ENCODE results near the gene MNX1.

Gene MNX1

DNA sequence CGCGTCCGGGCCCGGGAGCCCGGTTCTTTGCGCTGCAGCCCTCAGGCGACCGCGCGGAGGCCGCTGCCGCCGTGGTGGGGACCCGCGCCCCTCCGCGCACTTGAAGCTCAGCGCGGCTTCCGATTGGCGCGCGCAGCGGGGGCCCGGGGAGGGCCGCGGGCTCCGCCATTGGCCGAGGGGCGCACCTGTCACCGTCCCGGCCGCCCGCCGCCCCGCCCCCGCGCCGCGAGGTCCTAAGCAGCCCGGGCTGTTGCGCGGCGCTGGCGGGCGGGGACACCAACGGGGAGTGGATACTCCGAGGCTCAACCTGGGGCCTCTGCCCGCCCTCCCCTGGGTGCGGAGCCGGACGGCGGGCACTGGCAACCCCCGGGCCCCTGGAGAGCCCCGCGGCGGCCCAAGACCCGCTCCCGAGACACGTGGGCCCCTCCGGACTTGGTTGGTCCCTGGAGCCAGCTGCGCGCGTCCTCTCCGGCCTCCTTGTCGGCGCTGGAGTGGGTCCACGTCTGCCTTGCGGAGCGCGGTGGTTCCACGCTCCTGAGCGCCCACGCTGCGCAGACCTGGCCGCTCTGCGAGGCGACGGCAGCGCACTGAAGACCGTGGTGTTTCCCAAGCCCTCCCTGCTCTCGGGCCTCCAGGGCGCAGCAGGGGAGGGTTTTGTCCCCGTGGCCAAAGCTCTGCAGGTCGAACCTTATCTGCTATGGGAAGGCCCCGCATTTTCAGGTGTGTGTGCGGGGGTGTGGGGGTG lies at the start of gene MNX1:
TSS of gene MNX1 (minus strand) at position 76 of the 745 bp plus-strand sequence. CDS start 313 bp downstream, outside the sequence.
- peak; percentile 47 for DNase-seq

DNA sequence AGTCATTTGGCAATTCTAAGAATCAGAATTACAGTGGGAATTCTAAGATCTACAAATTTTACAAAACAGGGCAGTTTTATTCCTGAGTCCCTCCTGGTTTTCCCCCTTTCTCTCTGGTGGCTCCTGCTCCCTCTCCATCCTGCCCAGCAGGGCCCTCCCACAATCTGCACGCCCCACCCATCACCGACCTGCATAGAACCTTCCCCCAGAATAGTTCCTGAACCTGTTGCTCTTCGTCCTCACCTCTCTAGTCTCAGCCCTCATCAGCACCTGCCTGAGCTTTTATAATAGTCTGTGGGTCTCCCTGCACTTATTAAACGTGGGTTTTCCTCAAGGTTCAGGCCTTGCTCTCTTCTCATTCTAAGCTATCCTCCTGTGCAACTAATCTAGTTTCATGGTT lies 49.1 kb upstream of the MNX1 start:
- no peak for DNase-seq

DNA sequence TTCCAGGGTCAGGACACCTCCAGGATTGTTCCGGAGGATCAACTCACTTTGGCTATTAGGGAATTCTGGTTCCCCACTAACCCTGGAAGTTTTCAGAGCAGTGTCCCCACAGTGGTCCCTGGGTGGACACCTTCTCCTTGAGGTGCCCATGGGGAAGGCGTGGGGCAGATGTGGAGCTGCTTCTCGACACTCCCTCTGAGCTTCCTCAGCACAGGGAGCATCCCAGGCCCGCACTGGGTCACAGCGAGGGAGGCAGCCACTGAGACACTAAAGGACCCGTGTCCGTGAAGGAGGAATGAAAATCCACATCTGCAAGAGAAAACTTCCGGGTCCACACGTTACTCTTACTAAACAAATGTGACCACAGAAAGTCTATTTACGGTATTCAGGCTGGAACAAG lies 48.2 kb upstream of the MNX1 start:
- DNase-seq: no peak

DNA sequence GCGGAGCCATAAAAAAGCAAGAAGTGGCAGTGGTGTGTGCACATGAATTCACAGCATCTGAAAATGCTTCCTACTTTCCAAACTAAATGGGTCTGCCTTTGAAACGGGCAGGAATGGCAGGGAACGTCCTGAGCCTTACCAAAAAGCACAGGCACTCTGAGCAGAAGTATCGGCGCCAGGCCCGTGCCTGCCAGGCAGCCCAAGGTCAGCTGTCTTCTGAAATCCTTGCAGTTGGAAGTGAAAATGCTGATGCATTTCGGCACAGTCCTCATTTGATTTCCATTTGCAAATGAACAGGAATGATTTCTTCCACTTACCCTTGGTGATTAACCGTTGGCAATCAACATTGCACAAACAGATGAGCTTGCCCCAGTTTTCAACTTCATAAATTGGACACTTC lies 47.6 kb upstream of the MNX1 start:
- DNase-seq: no peak

DNA sequence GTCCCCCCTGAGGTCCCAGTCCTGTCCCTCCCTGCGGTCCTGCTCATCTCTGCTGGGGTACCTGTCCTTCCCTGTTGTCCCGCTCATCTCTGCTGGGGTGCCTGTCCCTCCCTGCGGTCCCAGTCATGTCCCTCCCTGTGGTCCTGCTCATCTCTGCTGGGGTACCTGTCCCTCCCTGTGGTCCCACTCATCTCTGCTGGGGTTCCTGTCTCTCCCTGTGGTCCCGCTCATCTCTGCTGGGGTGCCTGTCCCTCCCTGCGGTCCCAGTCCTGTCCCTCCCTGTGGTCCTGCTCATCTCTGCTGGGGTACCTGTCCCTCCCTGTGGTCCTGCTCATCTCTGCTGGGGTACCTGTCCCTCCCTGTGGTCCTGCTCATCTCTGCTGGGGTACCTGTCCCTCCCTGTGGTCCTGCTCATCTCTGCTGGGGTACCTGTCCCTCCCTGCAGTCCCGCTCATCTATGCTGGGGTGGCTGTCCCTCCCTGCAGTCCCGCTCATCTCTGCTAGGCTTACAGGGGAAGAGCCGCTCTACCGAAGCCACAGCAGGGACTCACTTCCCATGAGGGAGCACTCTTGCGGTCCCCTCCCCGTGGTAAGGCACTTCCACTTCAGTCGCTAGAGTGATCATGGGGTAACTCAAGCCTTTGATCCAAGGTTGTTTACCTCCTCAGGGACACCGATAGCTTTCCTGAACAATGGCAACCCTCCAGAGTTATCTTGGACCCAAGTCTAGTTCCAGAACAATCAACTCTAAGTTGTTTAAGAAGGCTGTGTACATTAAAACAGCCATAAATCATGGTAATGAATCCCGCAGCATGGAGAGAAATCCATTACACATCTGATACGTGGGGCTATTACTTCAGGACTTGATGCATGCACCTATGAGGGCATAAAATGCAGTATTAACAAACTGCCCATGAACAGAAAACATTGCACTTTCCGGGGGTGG lies 46.8 kb upstream of the MNX1 start:
- no peak for DNase-seq

DNA sequence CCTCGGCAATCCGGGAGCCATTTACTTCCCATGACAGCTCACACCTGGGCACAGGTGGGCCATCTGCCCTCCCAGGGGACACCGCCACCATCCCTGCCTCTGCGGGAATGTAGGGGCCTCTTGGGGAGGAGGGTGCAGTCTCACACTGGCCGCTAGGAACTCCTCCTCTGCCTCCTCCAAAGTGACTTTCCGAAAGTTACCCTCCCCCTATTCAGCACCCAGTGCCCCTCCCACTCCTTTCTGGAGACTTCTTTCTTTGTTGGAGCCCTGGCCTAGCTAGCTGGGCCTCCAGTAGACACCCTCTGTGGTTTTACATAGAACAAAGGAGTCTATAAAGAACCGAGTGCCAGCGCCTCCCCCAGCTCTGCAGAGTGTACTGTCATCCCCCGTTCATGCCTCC lies 45.8 kb upstream of the MNX1 start:
- no peak for DNase-seq

DNA sequence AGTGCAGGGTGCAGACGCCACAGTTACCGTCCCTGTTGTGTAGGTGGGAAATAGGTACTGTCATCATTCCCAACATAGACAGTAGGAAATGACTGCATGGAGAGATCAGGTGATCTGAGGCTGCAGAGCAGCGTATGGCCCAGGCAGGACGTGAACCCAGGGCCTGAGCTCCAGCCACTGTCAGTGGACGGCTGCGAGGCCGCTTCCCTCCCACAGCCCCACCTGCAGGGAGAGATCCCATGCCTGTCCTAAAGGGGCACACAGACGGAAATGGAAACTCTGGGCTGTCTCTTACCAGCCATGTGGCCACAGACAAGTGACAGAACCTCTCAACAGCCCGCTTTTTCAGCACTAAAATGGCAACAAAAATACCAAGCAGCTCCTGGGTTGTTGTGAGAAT lies 44.5 kb upstream of the MNX1 start:
- no peak for DNase-seq

DNA sequence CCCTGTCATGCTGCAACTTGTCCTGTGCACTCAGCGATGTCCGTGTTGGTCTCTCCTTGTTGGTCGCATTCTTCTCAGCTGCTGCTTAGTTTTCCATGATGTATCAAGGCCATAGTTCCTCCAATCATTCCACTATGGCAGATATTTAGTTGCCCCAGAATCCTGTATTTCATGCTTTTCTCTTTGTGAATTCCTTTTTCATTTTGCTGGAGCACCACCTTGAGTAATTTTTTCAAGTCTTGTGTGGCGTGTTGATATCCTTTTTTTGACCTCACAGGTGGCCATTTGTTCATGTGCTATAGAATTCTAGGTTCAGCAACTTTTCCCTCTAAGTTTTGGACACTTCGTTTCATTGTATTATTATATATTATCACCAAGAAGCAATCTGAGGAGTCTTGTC lies 42.7 kb upstream of the MNX1 start:
- DNase-seq: no peak

DNA sequence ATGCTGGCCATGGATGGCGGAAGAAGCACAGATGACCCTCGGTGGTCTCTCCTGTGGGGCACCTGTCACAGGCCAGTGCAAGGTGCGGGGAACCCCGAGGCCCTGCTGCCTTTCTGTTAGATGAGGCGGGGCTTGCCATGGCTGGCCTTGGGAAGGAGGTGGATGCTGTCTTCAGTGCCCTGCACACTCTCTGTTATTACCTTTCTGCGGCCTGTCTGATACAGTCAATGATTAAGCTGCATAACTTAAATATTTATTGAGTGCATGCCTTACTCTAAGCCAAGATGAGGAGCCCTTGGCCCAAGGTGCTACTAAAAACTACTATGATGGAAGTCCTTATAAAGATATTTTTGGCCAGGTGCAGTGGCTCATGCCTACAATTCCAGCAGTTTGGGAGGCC lies 36.7 kb upstream of the MNX1 start:
- no peak for DNase-seq

DNA sequence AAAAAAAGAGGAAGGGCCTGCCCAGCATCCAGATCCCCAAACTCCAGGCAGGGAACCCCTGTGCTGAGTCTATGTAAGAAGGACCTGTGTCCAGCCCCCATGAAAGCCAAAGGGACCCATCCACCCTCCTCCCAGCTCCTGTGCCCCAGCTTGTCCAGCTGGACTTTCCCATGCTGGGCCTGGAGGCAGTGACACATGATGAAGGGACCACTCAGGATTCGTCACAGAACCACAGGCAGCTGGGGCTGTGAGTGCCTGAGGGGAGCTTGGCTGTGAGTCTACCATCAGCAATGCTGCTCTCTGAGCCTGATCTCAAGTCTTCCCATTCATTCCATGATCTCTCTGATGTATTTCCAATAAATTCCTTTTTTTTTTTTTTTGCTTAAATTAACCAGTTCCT lies 36.2 kb upstream of the MNX1 start:
- no peak for DNase-seq

DNA sequence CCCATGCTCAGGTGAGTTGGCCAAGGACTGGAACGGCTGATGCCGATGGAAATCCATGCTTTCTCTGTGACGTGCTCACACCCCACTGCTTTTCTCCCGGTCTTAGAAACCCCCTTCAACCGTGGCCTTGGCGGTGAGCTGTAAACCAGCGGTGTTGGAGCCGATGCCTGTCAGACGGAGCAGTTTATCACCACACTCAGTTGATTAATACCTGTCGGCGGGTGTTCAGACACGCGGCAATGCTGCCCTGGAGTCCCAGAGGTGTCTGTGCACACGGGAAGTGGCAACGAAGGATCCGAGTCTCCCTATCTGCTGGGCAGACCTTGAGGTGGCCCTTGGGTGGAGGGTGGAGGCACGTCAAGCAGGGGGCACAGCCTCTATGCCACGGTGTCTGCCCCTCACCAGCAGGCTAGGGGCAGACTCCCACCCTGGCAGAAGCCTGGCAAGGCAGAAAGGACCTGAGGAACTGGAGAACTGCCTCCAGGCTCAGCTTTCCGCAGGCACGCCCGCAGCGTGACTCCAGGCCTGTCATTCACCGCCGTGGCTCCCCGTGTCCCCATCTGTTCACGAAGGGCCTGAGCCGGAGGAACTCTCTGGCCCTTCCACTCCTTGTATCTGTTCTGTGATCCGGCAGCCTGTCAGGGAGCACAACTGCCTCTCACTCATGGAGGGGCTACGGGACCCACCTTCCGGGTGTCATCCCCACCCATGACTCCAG lies 34.6 kb upstream of the MNX1 start:
- no peak for DNase-seq

DNA sequence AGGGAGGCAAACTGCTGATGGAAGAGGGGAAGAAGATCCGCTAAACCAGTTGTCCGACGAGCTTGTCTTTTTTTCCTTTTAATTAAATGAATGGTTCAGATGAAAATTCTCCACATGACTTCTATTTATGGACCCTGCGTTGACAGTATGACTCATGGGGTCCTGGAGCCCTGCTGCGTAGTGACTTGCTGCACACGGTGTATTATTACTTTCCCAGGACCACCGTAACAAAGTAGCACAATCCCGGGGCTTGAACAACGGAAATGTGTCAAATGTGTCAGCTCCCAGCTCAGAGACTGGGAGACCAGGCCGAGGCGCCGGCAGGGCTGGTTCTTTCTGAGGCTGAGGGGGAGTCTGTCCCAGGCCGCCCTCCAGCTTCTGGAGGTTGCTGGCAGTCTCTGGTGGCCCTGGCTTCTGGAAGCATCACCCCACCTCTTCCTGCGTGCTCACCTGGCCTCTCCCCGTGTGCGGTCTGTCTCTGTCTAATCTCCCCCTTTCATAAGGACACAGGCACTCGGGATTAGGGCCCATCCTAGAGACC lies 33.8 kb upstream of the MNX1 start:
- DNase-seq: no peak

DNA sequence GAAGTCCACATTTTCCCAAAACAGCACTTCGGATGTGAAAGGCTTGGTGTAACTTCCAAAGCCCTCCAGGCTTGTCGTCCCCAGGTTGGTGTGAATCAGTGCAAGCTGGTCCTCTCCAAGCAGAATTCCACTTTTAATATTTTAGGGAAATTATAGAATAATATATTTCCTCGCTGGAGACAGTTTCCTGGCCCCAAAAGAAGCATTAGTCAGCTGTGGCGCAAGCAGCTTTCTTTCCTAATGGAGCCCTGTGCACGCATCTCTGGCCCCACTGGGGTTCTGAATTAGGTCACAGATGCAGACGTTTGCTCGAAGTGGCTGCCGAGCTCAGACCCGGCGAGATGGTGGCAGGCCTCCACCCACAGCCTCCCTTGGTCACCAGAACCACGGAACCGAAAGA lies 33.3 kb upstream of the MNX1 start:
- no peak for DNase-seq

DNA sequence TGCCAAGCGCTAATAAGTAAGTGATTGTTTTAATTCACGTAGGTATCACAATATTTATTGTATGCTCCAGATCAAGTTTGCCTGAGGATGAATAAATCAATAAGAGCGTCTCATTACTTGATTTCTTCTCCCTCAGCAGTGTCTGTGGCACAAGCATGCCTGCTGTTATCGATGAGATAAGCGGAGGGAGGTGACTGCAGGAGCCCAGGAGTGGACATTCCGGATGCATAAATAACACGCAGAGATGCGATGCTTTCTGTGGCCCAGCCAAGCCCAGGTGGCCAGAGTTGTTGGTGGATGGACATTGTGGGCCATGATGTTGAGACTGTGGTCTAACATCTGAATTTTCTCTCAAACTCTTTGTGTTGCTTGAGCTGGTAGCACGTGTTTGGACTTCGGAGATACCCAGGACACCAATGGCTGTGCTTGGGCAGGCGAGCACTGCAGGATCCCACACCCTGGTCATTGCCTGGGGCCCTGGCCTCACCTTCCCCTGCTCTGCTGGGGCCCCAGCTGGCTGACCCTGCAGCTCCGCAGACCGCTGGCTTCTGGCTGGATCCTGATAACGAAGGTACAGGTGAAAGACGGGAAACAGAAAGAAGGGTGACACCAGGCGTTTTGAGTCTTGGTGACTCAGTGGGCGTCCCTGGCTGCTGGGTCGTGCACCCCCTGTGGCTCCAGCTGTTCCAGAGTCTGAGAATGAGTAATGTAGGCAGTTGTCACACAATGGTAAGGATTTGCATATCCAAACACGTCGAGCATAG lies 31.2 kb upstream of the MNX1 start:
- DNase-seq: no peak

DNA sequence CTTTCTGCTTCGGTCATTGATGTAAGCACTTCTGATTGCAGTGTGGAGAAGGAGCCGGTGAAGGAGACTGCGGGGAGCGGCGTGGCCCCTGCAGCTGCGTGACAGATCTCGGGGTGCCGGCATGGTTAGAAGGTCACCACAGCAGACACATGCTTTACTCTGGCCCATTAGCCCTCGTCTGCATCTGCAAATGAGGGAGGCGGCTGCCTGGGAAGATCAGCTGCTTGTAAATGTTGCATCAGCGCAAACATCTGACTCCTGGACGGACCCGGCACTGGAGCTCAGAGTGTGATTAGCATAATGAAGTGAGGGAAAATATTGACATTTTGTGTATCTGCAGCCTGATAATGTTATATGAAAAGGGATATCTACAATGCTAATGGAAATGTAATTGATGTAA lies 30.5 kb upstream of the MNX1 start:
- no peak for DNase-seq

DNA sequence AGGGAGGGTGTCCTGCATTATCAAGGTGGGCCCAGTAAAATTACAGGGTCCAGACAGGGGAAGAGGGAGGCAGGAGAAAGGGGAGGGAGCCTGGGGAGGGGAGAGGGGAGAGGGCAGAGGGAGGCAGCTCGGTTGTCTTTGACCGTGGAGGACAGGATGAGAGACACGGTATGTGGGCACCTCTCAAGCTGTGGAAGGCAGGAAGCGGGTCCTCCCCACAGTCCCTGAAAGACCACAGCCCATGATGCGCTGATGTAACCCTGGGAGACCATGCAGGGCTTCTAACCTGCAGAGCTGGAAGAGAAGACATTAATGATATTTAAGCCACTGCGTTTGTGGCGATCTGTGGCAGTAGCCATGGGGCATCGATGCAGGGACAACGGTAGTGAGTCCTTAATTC lies 27.2 kb upstream of the MNX1 start:
- no peak for DNase-seq

DNA sequence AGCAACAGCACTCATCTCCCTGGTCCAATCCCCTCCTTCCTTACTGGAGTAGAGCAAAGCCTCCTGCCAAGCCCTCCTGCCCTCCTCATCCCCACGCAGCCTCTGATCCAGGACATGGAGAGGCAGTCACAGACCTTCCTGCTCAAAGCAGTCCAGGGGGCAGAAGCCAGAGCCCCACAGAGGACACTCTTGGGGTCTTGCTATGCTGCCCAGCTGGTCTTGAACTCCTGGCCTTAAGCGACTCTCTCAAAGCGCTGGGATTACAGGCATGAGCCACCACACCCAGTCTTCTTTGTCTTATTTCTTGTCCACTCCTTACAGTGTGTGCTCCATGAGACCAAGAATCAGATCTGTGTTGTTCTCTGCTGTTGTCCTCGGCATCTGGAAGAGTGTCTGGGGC lies 26.6 kb upstream of the MNX1 start:
- no peak for DNase-seq

DNA sequence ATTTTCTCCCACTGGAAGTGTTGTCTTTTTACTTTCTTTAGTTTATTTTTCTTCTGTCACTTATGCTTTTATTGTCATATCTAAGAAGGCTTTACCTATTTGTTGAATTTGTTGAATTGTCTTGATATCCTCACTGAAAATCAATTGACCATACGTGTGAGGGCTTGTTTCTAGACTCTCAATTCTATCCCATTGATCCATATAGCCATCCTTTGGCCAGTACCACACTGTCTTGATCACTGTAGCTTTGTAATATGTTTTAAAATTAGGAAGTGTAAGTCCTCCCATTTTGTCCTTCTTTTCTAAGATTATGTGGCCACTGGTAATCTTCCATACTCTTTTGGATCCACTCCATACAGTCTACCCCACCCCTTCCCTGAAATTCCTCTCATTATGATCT lies 25.5 kb upstream of the MNX1 start:
- no peak for DNase-seq

DNA sequence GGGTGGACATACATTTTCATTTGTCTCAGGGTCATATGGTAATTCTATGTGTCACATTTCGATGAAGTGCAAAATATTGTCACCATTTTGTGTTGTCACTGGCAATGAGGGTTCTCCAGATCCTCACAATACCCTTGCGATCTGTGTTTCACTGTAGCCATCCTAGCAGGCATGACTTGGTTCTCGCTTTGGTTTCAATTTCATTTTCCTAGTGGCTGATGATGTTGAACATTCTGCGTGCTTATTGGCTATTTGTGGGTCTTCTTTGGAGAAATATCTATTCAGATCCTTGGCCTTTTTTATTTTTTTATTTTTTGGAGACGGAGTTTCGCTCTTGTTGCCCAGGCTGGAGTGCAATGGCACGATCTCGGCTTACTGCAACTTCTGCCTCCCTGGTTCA lies 24.8 kb upstream of the MNX1 start:
- DNase-seq: no peak

DNA sequence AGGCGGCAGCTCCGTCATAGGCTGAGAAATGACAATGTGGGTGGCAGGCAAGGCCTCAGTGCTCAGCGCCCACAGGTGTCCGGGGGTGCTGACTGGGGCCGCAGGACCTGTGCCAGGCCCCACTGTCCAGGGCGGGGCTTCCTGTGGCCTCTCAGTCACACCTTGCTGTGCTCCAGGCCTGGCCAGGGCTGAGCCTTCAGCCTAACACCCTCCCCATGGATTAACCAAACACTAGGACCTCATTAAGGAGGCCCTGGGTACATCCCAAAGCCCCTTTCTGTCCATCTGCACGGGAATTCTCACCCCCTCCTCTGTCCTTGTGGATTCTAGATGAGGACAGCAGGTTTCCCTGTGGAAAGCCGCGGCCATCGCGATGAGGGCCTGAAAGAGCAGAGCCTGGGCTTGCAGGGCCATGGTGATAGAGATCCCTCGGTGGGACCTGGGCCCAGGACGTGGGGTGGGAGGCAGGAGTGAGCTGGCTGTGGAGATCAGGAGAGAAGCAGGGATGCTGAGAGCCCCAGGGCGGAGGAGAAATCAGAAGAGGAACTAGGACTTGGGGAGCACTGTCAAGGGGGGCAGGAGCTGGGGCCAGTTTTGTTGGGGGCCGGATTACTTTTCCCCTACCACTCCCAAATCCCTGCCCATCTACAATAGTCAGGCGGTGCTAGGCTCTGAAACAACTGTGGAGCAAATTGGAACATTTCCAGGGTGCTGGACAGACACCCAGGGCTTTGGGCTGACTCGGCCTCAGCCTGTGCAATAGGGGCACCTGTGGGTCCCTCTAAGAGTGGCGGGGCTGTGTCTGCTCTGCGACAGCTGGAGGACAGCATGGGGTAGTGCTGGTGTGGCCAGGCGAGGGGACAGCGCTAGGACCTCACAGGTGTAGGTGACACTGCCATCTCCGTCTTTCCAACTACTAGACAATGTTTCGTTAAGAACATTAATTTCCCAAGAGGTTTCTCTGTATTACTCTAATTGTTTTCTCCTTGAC lies 23.3 kb upstream of the MNX1 start:
- no peak for DNase-seq
